SK-N-MC (cell line): ENCODE measurements around the gene TRAF3.

Experiments used
- FOXP2 ChIP-seq: optimal IDR thresholded peaks from 2 replicates; pipeline ENCODE3; 2011; ENCODE audit warnings: mild to moderate bottlenecking, moderate library complexity; ENCODE audit not compliant: insufficient read depth; ENCODE audit errors: extremely low read length, control extremely low read depth
- POLR2AphosphoS5 ChIP-seq: IDR thresholded peaks from 2 replicates; pipeline ENCODE4 v1.6.1; 2012; ENCODE audit warnings: mild to moderate bottlenecking, low read depth, low read length, borderline replicate concordance

GRCh38 chr14:102873546-102874061 lies 96.4 kb downstream of the TRAF3 start:
- TF ChIP-seq POLR2AphosphoS5 (no peak), FOXP2 (no peak)
